NT2/D1 (cell line): ENCODE measurements around the gene KRT27.

ENCODE experiments used
- SUZ12 ChIP-seq: IDR thresholded peaks from 2 replicates; pipeline ENCODE4 v1.6.1; 2011; ENCODE audit not compliant: insufficient read length, insufficient read depth; ENCODE audit errors: extremely low read depth
- YY1 ChIP-seq: IDR thresholded peaks from 2 replicates; pipeline ENCODE4 v1.6.1; 2011; ENCODE audit not compliant: insufficient read length, insufficient read depth
- ZNF274 ChIP-seq: IDR thresholded peaks from 2 replicates; pipeline ENCODE4 v1.6.1; 2011; ENCODE audit warnings: mild to moderate bottlenecking, low read depth, low read length

DNA sequence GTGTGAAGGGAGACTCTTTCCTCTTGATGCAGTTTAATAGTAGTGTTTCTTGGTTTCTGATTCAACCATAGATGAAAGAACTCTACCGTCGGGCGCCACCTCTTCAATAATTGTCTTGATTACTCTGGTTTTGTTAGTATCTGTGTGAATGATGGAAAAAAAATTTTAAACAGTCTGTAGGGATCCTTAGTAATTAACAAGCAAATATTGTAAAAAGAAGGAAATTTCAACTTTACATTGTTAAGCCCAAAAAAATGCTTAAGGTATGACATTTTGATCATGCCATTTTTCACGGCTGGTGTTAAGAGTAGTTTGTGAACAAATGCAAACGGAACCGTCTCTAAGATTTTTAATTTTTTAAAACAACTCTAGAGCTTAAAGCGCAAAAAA lies 36.0 kb upstream of the KRT27 start:
- no peak for TF ChIP-seq YY1
- TF ChIP-seq ZNF274, result no peak
- no peak for TF ChIP-seq SUZ12
